IMR-90 (cell line): ENCODE results near the gene MPND. TPM values are rescaled to one million over a fixed set of nuclear protein-coding genes. Genes with fewer than 3 reads are reported as not detected.

Experiments
- ATAC-seq: fragments of 200-7000 bp; cut with Tn5 transposase; 2 replicates; pipeline ENCODE4 v1.9.1; 2020; ENCODE audit warnings: low read depth, mild to moderate bottlenecking, moderate library complexity
- BruUV-seq: library from RNA; stranded (reverse); fragments of 400-500 nt; replicated peaks from 2 replicates; lab custom pipeline; 2021; lab: Mats Ljungman, UMichigan
- CTCF ChIA-PET: fragments of 300-600 bp; formaldehyde crosslinking; extraction: SDS; loops from one replicate; lab custom pipeline; 2021; ENCODE audit warnings: antibody characterized with exemption; lab: Yijun Ruan, JAX
- POLR2A ChIA-PET: fragments of 300-600 bp; sonication (Branson Sonifier 250); formaldehyde crosslinking; loops from one replicate; lab custom pipeline; 2022; ENCODE audit warnings: antibody characterized with exemption; ENCODE audit not compliant: unreplicated experiment; lab: Charles Lee
- DNase-seq: peaks from one replicate; pipeline ENCODE4 v3.0.0; 2013
- H2AFZ ChIP-seq: replicated peaks from 2 replicates; pipeline ENCODE3; 2013; ENCODE audit warnings: low read length, mild to moderate bottlenecking; ENCODE audit not compliant: poor library complexity
- H2AK5ac ChIP-seq: 2 replicates; pipeline ENCODE4 v1.6.1; 2013; ENCODE audit warnings: low read depth, low read length, inconsistent platforms
- H2AK9ac ChIP-seq: replicated peaks from 2 replicates; pipeline ENCODE3; 2013; ENCODE audit warnings: mild to moderate bottlenecking, low read depth, low read length, moderate library complexity; ENCODE audit not compliant: poor library complexity
- H2BK120ac ChIP-seq: 2 replicates; pipeline ENCODE4 v1.6.1; 2013; ENCODE audit warnings: low read depth, low read length, inconsistent platforms
- H2BK15ac ChIP-seq: 3 replicates; pipeline ENCODE4 v1.6.1; 2013; ENCODE audit warnings: low read depth, low read length, inconsistent platforms
- H2BK20ac ChIP-seq: 2 replicates; pipeline ENCODE4 v1.6.1; 2013; ENCODE audit warnings: low read depth, mild to moderate bottlenecking, inconsistent platforms, low read length, moderate library complexity
- H2BK5ac ChIP-seq: 2 replicates; pipeline ENCODE4 v1.6.1; 2013; ENCODE audit warnings: mild to moderate bottlenecking, low read depth, low read length, inconsistent platforms; ENCODE audit not compliant: poor library complexity, severe bottlenecking
- H3K14ac ChIP-seq: replicated peaks from 2 replicates; pipeline ENCODE4 v1.6.1; 2013; ENCODE audit warnings: low read depth, low read length, inconsistent platforms
- H3K18ac ChIP-seq: 2 replicates; pipeline ENCODE4 v1.6.1; 2013; ENCODE audit warnings: low read depth, low read length, control low read depth
- H3K23ac ChIP-seq: 2 replicates; pipeline ENCODE4 v1.6.1; 2013; ENCODE audit warnings: low read depth, low read length, inconsistent platforms
- H3K27ac ChIP-seq: 2 replicates; pipeline ENCODE4 v1.5.1; 2013; ENCODE audit warnings: mild to moderate bottlenecking, control low read depth, low read length; ENCODE audit not compliant: insufficient read depth
- H3K27me3 ChIP-seq: 2 replicates; pipeline ENCODE4 v1.6.1; 2013; ENCODE audit warnings: low read length; ENCODE audit not compliant: control insufficient read depth, insufficient read depth
- H3K36me3 ChIP-seq: 2 replicates; pipeline ENCODE4 v1.6.1; 2013; ENCODE audit warnings: low read length, mixed read lengths; ENCODE audit not compliant: control insufficient read depth, insufficient read depth
- H3K4ac ChIP-seq: 2 replicates; pipeline ENCODE4 v1.6.1; 2013; ENCODE audit warnings: low read depth, low read length, inconsistent platforms
- H3K4me1 ChIP-seq: 2 replicates; pipeline ENCODE4 v1.6.1; 2013; ENCODE audit warnings: low read length, mixed read lengths; ENCODE audit not compliant: control insufficient read depth, insufficient read depth
- H3K4me2 ChIP-seq: 2 replicates; pipeline ENCODE4 v1.6.1; 2013; ENCODE audit warnings: low read depth, mild to moderate bottlenecking, control low read depth, low read length, moderate library complexity
- H3K4me3 ChIP-seq: 2 replicates; pipeline ENCODE4 v1.5.1; 2013; ENCODE audit warnings: low read depth, mild to moderate bottlenecking, control low read depth, low read length, moderate library complexity; ENCODE audit not compliant: insufficient read depth
- H3K56ac ChIP-seq: 2 replicates; pipeline ENCODE4 v1.6.1; 2013; ENCODE audit warnings: low read length, inconsistent platforms; ENCODE audit not compliant: insufficient read depth; ENCODE audit errors: extremely low read depth
- H3K79me1 ChIP-seq, 2 experiments: 2 replicates each; pipeline ENCODE4 v1.6.1; 2013; ENCODE audit warnings: low read length in 2 of 2, inconsistent platforms in 1 of 2, low read depth in 1 of 2
- H3K9ac ChIP-seq: 2 replicates; pipeline ENCODE4 v1.6.1; 2013; ENCODE audit warnings: low read depth, low read length, control low read depth
- H3K9me1 ChIP-seq: 2 replicates; pipeline ENCODE4 v1.6.1; 2013; ENCODE audit warnings: low read length, inconsistent platforms; ENCODE audit not compliant: insufficient read depth
- H3K9me3 ChIP-seq: 2 replicates; pipeline ENCODE4 v1.6.1; 2013; ENCODE audit warnings: low read length; ENCODE audit not compliant: control insufficient read depth, insufficient read depth
- H4K20me1 ChIP-seq: 2 replicates; pipeline ENCODE4 v1.6.1; 2013; ENCODE audit warnings: low read length, inconsistent platforms; ENCODE audit not compliant: insufficient read depth
- H4K5ac ChIP-seq: 2 replicates; pipeline ENCODE4 v1.6.1; 2013; ENCODE audit warnings: mild to moderate bottlenecking, low read depth, low read length, control low read depth
- H4K8ac ChIP-seq, 2 experiments: 2 replicates each; pipeline ENCODE4 v1.6.1; 2013; ENCODE audit warnings: low read depth in 2 of 2, low read length in 2 of 2, control low read depth in 1 of 2, inconsistent platforms in 1 of 2
- H4K91ac ChIP-seq: 2 replicates; pipeline ENCODE4 v1.6.1; 2013; ENCODE audit warnings: low read depth, low read length, inconsistent platforms; ENCODE audit not compliant: insufficient read depth
- ELK1 ChIP-seq: fragments of 150-350 bp; IDR thresholded peaks from 2 replicates; pipeline ENCODE4 v1.6.1; 2016; ENCODE audit warnings: low read depth, mild to moderate bottlenecking, low read length, moderate library complexity, borderline replicate concordance
- NFE2L2 ChIP-seq: fragments of 150-350 bp; IDR thresholded peaks from 2 replicates; pipeline ENCODE4 v1.6.1; 2016; ENCODE audit warnings: low read depth, mild to moderate bottlenecking, low read length
- RAD21 ChIP-seq: IDR thresholded peaks from 2 replicates; pipeline ENCODE4 v1.6.1; 2012; ENCODE audit warnings: low read length, improper control_type of control experiment
- RFX5 ChIP-seq: IDR thresholded peaks from 2 replicates; pipeline ENCODE4 v1.8.0; 2012; ENCODE audit warnings: low read depth, mild to moderate bottlenecking, low read length, moderate library complexity
- WGBS, 2 experiments: methylation state at CpG; one replicate each; pipeline versions ENCODE4 v1.1.5 to v1.1.7; 2013; ENCODE audit warnings: missing lambda C conversion rate in 2 of 2; ENCODE audit not compliant: insufficient read length in 1 of 2; ENCODE audit errors: extremely low coverage in 2 of 2; 5-methylcytosine and 5-hydroxymethylcytosine counted together
- dilution Hi-C: fragments of 300-500 bp; cut with HindIII; formaldehyde crosslinking; loops from one replicate; pipeline ENCODE4 v1.14.3; 2018; ENCODE audit warnings: low sequenced_read_pairs; ENCODE audit not compliant: unreplicated experiment
- in situ Hi-C: fragments of 300-500 bp; cut with MboI; formaldehyde crosslinking; loops from 3 replicates; pipeline ENCODE4 v1.14.3; 2019; ENCODE audit warnings: low sequenced_read_pairs, inconsistent platforms, mixed read lengths
- intact Hi-C: fragments of 100-400 bp; cut with micrococcal nuclease; formaldehyde crosslinking; loops from 2 replicates; pipeline ENCODE4 v1.10.0; 2022
- polyA plus RNA-seq, 3 experiments: library from polyadenylated mRNA; depleted of rRNA; stranded (reverse); fragments of >200 nt; gene quantifications; 2 replicates each; pipeline ENCODE4 v1.2.3, GENCODE V29; 2012; ENCODE audit warnings: low replicate concordance in 1 of 3
- total RNA-seq: library from RNA; depleted of rRNA; stranded (reverse); fragments of >200 nt; gene quantifications from 2 replicates; pipeline ENCODE4 v1.2.3, GENCODE V29; 2012

MPND gene
- total and polyA plus RNA-seq, 2 of the 4 experiments (the other 2 are of a cell fraction) = 2.3 to 8.1 TPM

DNA sequence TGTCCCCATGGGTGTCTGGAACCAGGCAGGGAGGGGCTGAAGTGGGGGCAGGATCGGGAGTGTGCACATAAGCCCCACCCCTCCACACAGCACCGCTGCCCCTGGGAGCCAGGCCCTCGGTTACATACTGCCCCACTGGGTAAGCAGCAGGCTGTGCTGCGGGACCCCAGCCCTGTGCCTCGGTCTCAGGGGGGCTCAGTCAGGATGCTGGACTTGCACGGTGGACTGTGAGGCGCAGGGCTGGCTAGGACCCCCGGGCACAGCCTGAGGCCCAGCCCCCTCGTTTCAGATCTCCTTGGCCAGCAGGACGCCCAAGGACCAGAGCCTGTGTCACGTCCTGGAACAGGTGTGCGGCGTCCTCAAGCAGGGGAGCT, 16.3 kb downstream of the MPND start:
- intact Hi-C loops = no loop called here
- WGBS, 2 experiments = 74% methylated on average over 4 of the region's 13 CpGs; no CpG with 5 or more reads in 1 of the 2 experiments
- Histone ChIP-seq H2BK15ac (no peak overlapping the region), H2BK20ac (no peak overlapping the region), H3K27ac (no peak overlapping the region; the same call in 1 of the 2 replicates), H3K23ac (no peak overlapping the region), H3K14ac (no peak overlapping the region), H3K9me3 (no peaks in the 10 kb centered on the region), H4K20me1 (peaks cover 11% of the 10 kb centered on the region), H3K9me1 (no peaks in the 10 kb centered on the region), H3K56ac (no peak overlapping the region), H2AK5ac (no peak overlapping the region), H2BK120ac (no peak overlapping the region), H4K8ac (no peak overlapping the region), H3K4me2 (no peak overlapping the region), H3K27me3 (no peaks in the 10 kb centered on the region), H2AFZ (peak overlapping the region; percentile 43), H3K36me3 (peaks cover 52% of the 10 kb centered on the region), H2AK9ac (peak overlapping the region; percentile 50), H3K4me3 (no peak overlapping the region), H3K4ac (no peak overlapping the region), H3K79me1 (peaks cover 0 to 19% of the 10 kb centered on the region in 2 experiments), H3K18ac (no peak overlapping the region), H2BK5ac (no peak overlapping the region), H3K9ac (no peak overlapping the region), H4K5ac (no peak overlapping the region), H4K91ac (no peak overlapping the region), H3K4me1 (peaks cover 10% of the 10 kb centered on the region; the same call in 1 of the 2 replicates)
- in situ Hi-C loops = no loop called here
- dilution Hi-C loops = no loop called here
- ChIA-PET CTCF (no interaction called here), POLR2A (no interaction called here)
- no TSS peak for BruUV-seq
- TF ChIP-seq NFE2L2 (no peak), RAD21 (no peak), ELK1 (no peak), RFX5 (no peak)
- ATAC-seq (0 out of 2 replicates have a peak, but pooled peaks have one; percentile 3), DNase-seq (no peak)
